NB4 (cell line): ENCODE data around the gene LRP1B.

ENCODE experiments used
- MYC ChIP-seq: IDR thresholded peaks from 2 replicates; pipeline ENCODE4 v1.6.1; 2011; ENCODE audit warnings: low read depth, low read length
- POLR2A ChIP-seq: IDR thresholded peaks from 2 replicates; pipeline ENCODE4 v1.6.1; 2011; ENCODE audit warnings: mild to moderate bottlenecking; ENCODE audit not compliant: insufficient read length; ENCODE audit errors: extremely low read depth
- TF ChIP-seq, protein P1 (sequence below): IDR thresholded peaks from one replicate; pipeline ENCODE4 v1.5.1; 2012; ENCODE audit warnings: low read depth, low read length
- TF ChIP-seq, protein P2 (sequence below): IDR thresholded peaks from 2 replicates; pipeline ENCODE4 v1.6.1; 2011; ENCODE audit warnings: low read depth, low read length

DNA sequence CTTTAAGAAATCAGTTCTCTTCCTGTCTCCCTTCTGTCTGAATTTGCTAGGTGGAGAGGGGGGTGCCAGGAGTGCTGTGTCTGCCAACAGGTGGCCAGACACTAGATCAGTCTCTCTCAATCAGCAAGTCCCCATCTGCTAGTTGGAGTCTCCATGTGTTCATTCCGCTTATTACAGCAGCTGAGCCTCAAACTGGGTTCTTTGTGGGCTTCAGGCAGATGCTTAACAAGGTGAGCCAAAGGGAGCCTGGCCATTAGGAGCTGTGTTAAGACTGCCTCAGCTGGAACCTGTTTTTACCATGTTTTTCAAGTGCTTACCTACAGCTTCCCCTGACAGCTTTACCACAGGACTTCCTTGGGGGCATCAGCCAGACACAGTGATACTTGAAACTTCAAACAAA, 401.9 kb downstream of the LRP1B start:
- TF ChIP-seq, protein P1, sequence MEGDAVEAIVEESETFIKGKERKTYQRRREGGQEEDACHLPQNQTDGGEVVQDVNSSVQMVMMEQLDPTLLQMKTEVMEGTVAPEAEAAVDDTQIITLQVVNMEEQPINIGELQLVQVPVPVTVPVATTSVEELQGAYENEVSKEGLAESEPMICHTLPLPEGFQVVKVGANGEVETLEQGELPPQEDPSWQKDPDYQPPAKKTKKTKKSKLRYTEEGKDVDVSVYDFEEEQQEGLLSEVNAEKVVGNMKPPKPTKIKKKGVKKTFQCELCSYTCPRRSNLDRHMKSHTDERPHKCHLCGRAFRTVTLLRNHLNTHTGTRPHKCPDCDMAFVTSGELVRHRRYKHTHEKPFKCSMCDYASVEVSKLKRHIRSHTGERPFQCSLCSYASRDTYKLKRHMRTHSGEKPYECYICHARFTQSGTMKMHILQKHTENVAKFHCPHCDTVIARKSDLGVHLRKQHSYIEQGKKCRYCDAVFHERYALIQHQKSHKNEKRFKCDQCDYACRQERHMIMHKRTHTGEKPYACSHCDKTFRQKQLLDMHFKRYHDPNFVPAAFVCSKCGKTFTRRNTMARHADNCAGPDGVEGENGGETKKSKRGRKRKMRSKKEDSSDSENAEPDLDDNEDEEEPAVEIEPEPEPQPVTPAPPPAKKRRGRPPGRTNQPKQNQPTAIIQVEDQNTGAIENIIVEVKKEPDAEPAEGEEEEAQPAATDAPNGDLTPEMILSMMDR, result no peak
- TF ChIP-seq POLR2A (no peak), MYC (no peak)
- TF ChIP-seq, protein P2, sequence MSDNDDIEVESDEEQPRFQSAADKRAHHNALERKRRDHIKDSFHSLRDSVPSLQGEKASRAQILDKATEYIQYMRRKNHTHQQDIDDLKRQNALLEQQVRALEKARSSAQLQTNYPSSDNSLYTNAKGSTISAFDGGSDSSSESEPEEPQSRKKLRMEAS, result no peak
